GM23248 (cell line): Measurements from ENCODE around the gene ALOXE3. TPM values are rescaled to one million over a fixed set of nuclear protein-coding genes. Genes with fewer than 3 reads are reported as not detected.

ENCODE experiments used
- DNase-seq: peaks from one replicate; pipeline ENCODE4 v3.0.0-alpha.2; 2015
- H2AFZ ChIP-seq: fragments of 200-600 bp; sonication (generic); 2 replicates; pipeline ENCODE4 v1.6.1; 2016; ENCODE audit warnings: antibody characterized with exemption
- H3F3A ChIP-seq: fragments of 200-600 bp; sonication (generic); 2 replicates; pipeline ENCODE4 v1.6.1; 2016; ENCODE audit warnings: mild to moderate bottlenecking, antibody characterized with exemption, mixed run types; ENCODE audit not compliant: insufficient read depth
- H3K27ac ChIP-seq: fragments of 200-600 bp; sonication (generic); 2 replicates; pipeline ENCODE4 v1.5.1; 2016; ENCODE audit warnings: mild to moderate bottlenecking
- H3K27me3 ChIP-seq: fragments of 200-600 bp; sonication (generic); replicated peaks from 2 replicates; pipeline ENCODE4 v1.6.1; 2016; ENCODE audit warnings: mild to moderate bottlenecking; ENCODE audit not compliant: insufficient read depth
- H3K36me3 ChIP-seq: fragments of 200-600 bp; sonication (generic); 2 replicates; pipeline ENCODE4 v1.6.1; 2016; ENCODE audit warnings: low read depth, mild to moderate bottlenecking
- H3K4me1 ChIP-seq: fragments of 200-600 bp; sonication (generic); 2 replicates; pipeline ENCODE4 v1.6.1; 2016; ENCODE audit warnings: mild to moderate bottlenecking; ENCODE audit not compliant: insufficient read depth
- H3K4me2 ChIP-seq: fragments of 200-600 bp; sonication (generic); one replicate; pipeline ENCODE4 v1.6.1; 2016; ENCODE audit warnings: mild to moderate bottlenecking; ENCODE audit not compliant: unreplicated experiment
- H3K4me3 ChIP-seq: fragments of 200-600 bp; sonication (generic); 2 replicates; pipeline ENCODE4 v1.5.1; 2016; ENCODE audit warnings: mild to moderate bottlenecking
- H3K79me2 ChIP-seq: fragments of 200-600 bp; sonication (generic); 2 replicates; pipeline ENCODE4 v1.6.1; 2016; ENCODE audit warnings: mild to moderate bottlenecking; ENCODE audit not compliant: insufficient read depth
- H3K9ac ChIP-seq: fragments of 200-600 bp; sonication (generic); 2 replicates; pipeline ENCODE4 v1.6.1; 2016; ENCODE audit warnings: mild to moderate bottlenecking
- H3K9me2 ChIP-seq: fragments of 200-600 bp; sonication (generic); 2 replicates; pipeline ENCODE4 v1.6.1; 2016; ENCODE audit warnings: mixed run types, mild to moderate bottlenecking, moderate library complexity; ENCODE audit not compliant: insufficient read depth
- H3K9me3 ChIP-seq: fragments of 200-600 bp; sonication (generic); one replicate; pipeline ENCODE4 v1.6.1; 2017; ENCODE audit warnings: low read depth
- H4K20me1 ChIP-seq: fragments of 200-600 bp; sonication (generic); 2 replicates; pipeline ENCODE4 v1.6.0; 2016; ENCODE audit not compliant: insufficient read depth
- EZH2 ChIP-seq: fragments of 200-600 bp; sonication (generic); IDR thresholded peaks from 2 replicates; pipeline ENCODE4 v1.6.1; 2018; ENCODE audit warnings: antibody characterized with exemption, mild to moderate bottlenecking; ENCODE audit not compliant: insufficient read depth, poor library complexity, severe bottlenecking
- EZH2phosphoT487 ChIP-seq: fragments of 200-600 bp; sonication (generic); IDR thresholded peaks from 2 replicates; pipeline ENCODE4 v1.6.1; 2018; ENCODE audit warnings: antibody characterized with exemption, moderate library complexity, mild to moderate bottlenecking, low read depth; ENCODE audit not compliant: insufficient read depth
- WGBS, 2 experiments: methylation state at CpG; one replicate each; pipeline ENCODE4 v1.1.6; 2015 to 2017; ENCODE audit warnings: low lambda C conversion rate in 2 of 2, low coverage in 1 of 2; ENCODE audit errors: missing lambda C conversion rate in 2 of 2; 5-methylcytosine and 5-hydroxymethylcytosine counted together
- in situ Hi-C: fragments of 300-500 bp; cut with MboI; formaldehyde crosslinking; loops from 2 replicates; pipeline ENCODE4 v1.15.0; 2020
- polyA plus RNA-seq: library from polyadenylated mRNA; unstranded; fragments of >200 nt; fragmentation: Nextera tagmentation; extraction: Ambion mirVana; gene quantifications from 2 replicates; pipeline ENCODE4 v1.2.1, GENCODE V29; 2016
- total RNA-seq: library from RNA; depleted of rRNA; stranded (reverse); fragments of >200 nt; shearing (Covaris generic); gene quantifications from 2 replicates; pipeline ENCODE4 v1.2.3, GENCODE V29; 2014

ALOXE3 gene
- total and polyA plus RNA-seq, 2 experiments from 2014 or later = under 0.01 to 0.11 TPM

DNA sequence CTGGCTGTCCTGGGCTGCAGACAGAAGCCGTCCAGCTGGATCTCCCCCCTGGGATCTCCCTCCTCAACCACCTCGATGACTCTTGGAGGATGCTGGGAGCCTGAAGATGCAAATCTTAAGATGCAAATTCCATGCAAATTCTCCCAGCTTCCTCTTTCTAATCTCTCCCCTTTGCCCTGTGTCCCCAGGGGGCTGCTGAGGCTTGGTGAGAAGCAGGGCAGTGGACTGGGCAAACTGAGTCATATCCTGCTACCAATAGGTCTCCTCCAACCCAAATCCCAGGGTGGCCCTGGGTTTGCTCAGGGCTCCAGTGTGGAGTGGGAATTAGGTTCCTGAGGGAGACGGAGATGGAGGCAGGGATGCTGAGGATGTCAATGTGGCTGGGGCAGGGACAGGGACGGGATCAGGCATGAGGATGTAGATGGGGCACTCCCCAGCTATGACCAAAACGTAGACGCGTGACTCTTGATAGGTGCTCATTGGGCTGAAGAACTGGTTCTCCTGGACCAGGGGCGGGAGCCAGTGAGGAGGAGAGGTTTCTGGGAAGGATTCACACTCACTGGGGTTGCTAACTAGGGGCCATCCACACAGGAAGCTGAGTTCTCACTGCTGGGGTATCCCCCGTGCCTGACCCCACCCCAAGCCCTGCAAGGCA lies 27.2 kb downstream of the ALOXE3 start:
- Histone ChIP-seq H3K9me3 (no peaks in the 10 kb centered on the region), H4K20me1 (no peaks in the 10 kb centered on the region), H2AFZ (no peak overlapping the region), H3K4me1 (0 out of 2 replicates have a peak, but pooled peaks cover 3% of the 10 kb centered on the region), H3K27ac (no peak overlapping the region), H3F3A (no peaks in the 10 kb centered on the region), H3K4me2 (no peak overlapping the region), H3K4me3 (no peak overlapping the region), H3K9ac (no peak overlapping the region), H3K27me3 (peaks cover 34% of the 10 kb centered on the region), H3K36me3 (no peaks in the 10 kb centered on the region), H3K79me2 (no peaks in the 10 kb centered on the region), H3K9me2 (no peaks in the 10 kb centered on the region)
- TF ChIP-seq EZH2 (no peak), EZH2phosphoT487 (no peak)
- in situ Hi-C loops = no loop called here
- DNase-seq = no peak
- WGBS, 2 experiments = 43 to 48% methylated on average over 9 of the region's 9 CpGs

DNA sequence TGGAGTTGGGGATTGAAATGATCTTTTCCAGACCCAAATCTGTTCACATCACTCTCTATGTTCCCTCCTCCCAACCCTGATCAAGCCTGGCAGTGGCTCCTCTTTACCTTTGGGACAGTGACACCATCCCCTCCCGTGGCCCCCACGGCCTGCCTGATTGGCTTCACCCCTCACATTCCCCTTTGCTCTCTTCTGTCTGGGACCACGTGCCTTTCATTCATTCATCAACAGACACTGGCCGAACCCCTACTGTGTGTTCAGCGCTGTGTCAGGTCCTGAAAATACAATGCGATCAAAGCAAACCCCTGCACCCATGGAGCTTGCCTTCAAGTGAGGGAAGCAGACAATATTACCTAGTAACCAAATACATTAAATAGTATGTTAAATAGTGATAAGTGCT lies 28.6 kb downstream of the ALOXE3 start:
- no peak overlapping the region for H2AFZ ChIP-seq
- no peaks in the 10 kb centered on the region for H4K20me1 ChIP-seq
- WGBS, 2 experiments = 54 to 66% methylated on average over 5 to 6 of the region's 6 CpGs
- no peaks in the 10 kb centered on the region for H3K79me2 ChIP-seq
- no peak overlapping the region for H3K4me3 ChIP-seq
- DNase-seq = no peak
- H3K9me2 ChIP-seq = no peaks in the 10 kb centered on the region
- no peak overlapping the region for H3K4me2 ChIP-seq
- no peaks in the 10 kb centered on the region for H3F3A ChIP-seq
- no peak for TF ChIP-seq EZH2
- no peak for TF ChIP-seq EZH2phosphoT487
- no peak overlapping the region for H3K27ac ChIP-seq
- peaks cover 25% of the 10 kb centered on the region for H3K27me3 ChIP-seq
- in situ Hi-C loops = no loop called here
- 0 out of 2 replicates have a peak, but pooled peaks cover 3% of the 10 kb centered on the region for H3K4me1 ChIP-seq
- H3K36me3 ChIP-seq = no peaks in the 10 kb centered on the region
- no peaks in the 10 kb centered on the region for H3K9me3 ChIP-seq
- no peak overlapping the region for H3K9ac ChIP-seq

DNA sequence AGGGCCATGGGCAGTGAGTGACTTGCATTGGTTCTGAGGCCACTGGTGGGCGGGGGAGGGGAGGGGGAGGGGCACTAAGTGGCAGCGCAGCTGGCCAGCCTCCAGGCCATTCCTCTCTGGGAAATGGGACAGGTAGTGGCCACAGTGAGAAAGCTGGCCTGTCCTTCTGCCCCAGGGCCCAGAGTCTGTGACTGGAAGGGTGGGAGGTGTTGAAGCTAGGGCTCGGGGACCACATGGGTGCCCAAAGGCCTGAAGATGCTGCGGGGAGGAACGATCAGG lies 30.4 kb downstream of the ALOXE3 start:
- Histone ChIP-seq H4K20me1 (no peaks in the 10 kb centered on the region), H3K27me3 (peaks cover 31% of the 10 kb centered on the region), H3K4me3 (no peak overlapping the region), H3K36me3 (no peaks in the 10 kb centered on the region), H2AFZ (no peak overlapping the region), H3K9me3 (no peaks in the 10 kb centered on the region), H3K27ac (no peak overlapping the region), H3K4me2 (no peak overlapping the region), H3F3A (no peaks in the 10 kb centered on the region), H3K79me2 (no peaks in the 10 kb centered on the region), H3K4me1 (no peaks in the 10 kb centered on the region), H3K9ac (no peak overlapping the region), H3K9me2 (no peaks in the 10 kb centered on the region)
- DNase-seq = no peak
- in situ Hi-C loops = no loop called here
- 41 to 68% methylated on average over 3 to 5 of the region's 5 CpGs for WGBS, 2 experiments
- TF ChIP-seq EZH2phosphoT487 (no peak), EZH2 (no peak)

DNA sequence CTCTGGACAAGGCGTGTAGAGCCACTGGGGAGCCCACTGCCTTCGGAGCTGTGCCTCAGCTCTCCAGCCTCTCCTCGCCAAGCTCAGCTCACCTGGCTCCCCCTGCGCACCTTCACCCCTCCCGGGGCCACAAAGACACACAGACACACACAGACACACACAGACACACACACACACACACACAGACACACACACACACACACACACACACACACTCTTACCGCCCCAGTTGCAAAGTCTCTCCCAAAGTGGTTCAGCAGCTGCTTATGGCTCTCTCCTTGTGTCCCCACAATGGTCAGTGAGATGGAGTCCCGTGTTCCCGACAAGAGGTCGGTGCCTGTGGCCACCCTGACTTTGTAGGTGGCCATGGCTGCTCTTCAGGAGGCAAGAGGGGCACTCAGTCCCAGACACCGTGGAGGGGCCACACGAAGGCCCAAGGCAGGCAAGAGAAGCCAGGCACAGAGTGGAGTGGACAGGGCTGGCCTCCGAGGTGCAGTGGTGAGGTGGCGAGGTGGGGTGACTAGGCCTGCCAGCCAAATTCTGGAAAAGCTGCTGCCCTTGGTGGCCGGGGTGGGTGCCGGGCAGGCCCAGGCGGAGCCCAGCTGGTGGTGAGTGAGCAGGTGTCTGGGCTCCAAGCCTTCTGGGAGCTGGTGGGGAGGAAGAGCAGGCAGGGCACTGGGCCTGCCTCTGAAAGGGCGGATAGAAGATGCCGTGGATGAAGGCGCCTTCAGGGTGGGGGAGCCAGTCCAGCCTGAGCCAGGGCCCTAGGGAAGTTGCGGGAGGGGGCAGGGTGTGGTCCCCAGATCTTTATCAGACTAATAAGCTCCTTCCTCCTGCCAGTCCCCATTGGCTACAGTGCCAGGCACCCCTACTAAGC lies 31.0 kb downstream of the ALOXE3 start, which contains the start of gene ALOX12B:
Gene ALOX12B, minus strand, starts transcription at position 642 of the 877 bp plus-strand sequence. Its CDS starts 274 bp downstream, at position 368.
- Histone ChIP-seq H4K20me1 (no peaks in the 10 kb centered on the region), H3K27ac (no peak within 1 kb of the TSS), H3F3A (no peaks in the 10 kb centered on the region), H3K4me1 (no peaks in the 10 kb centered on the region), H3K27me3 (peaks cover 32% of the 10 kb centered on the region), H3K9me2 (no peaks in the 10 kb centered on the region), H3K79me2 (no peaks in the 10 kb centered on the region), H2AFZ (no peak within 1 kb of the TSS), H3K9ac (no peak within 1 kb of the TSS), H3K4me2 (no peak within 1 kb of the TSS), H3K36me3 (no peaks in the 10 kb centered on the region), H3K9me3 (no peaks in the 10 kb centered on the region), H3K4me3 (no peak within 1 kb of the TSS)
- TF ChIP-seq EZH2 (no peak), EZH2phosphoT487 (no peak)
- DNase-seq = no peak
- 66 to 71% methylated on average over 20 of the region's 20 CpGs for WGBS, 2 experiments
- in situ Hi-C loops = no loop called here
